COLO829 (cell line): ENCODE measurements around the gene CCND2.
A peak's percentile ranks its signal among the peaks of the same experiment; 100 is the strongest.

ENCODE experiments used
- DNase-seq: peaks from one replicate; pipeline ENCODE4 v3.0.0; 2012; ENCODE audit warnings: low spot score

CCND2 gene

DNA sequence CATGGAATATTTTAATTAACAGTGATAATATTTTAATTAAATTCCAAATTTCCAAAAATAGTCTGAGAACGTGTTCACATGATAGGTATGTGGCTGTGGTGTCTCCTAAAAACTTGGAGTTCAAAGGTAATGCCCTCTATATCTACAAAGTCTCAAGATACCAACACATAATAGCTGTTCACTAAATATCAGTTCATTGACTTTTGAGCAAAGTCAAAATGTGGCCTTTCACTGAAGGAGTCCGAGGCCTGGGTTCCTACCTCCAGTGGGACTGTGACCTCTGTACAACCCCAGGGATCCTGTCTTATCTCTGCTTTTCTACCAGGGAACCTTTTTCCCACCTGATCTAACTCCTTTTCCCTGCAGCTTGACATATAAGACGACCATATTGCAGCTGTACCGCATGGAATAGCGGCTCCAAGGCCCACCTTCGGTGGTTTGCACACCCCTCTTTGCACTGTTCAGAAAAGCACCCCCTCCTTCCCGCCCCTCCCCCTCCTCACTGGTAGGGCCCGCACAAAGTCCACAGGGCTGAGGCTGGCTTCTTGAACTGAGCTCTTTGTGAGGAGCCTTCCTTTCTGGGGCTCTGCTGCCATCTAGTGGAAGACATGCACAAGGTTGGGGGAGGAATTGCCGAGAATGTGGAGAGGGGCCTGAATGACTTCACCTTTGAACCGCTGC, 3.1 kb downstream of the CCND2 start:
- DNase-seq, result peak; percentile 82

DNA sequence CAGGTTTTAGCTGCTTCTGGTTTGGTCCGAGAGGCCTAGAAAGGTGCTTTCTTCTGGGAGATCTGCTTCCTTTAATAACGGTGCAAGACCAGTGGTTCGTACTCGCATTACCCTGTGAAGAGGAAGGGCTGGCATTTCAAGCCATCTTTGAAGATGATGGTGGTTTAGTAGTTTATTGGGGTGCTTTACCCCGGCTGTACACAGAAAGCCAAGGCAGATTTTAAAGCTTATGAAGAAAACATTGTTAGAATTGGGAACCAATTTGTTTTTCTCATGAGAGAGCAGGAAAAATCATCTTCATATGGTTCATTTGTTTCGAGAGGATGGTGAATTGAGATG, 3.6 kb downstream of the CCND2 start:
- DNase-seq, result no peak

DNA sequence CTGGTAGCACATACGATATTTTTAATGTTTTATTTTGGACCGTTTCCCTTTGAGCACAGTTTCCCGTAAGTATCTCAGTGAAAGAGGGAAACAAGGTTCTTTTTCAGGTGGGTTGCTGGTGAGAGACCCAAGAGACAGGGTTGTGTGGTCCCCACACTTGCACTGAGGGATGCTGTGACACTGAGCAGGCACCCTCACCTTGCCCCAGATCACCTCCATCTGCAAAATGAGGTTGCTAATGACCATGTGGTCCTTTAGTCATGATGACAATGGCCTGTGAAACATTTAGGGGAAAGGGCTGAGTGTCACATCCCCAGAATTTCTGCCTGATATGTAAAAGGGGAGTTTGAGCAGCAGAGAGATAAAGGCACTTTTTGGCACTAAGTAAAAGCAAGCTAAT, 4.3 kb downstream of the CCND2 start:
- no peak for DNase-seq

DNA sequence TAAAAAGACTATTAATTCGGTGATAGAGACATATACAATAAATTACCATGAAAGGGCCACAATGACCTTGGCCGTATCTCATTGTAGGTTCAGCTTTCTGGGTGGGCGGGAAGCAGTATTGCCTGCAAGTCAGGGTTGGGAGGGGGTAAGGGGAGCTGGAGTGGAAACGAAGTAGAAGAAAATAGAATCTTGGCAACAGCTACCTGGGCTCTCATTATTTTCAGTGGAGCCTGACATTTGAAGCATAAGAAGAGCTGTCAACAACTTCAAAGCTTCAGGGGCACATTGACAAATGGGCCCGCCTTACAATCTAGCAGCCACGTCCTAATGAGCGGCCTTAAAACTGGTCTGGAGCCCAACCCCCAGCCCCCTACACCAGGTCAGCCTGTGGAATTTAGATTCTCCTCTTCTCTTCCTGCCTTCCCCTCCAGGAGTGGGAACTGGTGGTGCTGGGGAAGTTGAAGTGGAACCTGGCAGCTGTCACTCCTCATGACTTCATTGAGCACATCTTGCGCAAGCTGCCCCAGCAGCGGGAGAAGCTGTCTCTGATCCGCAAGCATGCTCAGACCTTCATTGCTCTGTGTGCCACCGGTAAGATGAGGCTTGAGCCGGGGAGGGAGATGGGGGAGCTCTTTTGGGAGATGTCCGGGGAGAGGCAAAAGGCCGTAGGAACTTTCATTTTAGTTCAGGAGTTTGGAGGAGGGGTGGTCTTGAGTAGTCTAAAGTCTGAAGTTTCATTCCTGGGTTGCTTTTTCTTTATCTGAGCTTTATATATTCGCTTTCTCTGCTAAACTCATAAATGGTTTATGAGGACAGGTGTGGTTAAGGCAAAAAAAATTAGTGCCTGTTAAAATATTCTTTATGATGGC, 5.0 kb downstream of the CCND2 start:
- no peak for DNase-seq

DNA sequence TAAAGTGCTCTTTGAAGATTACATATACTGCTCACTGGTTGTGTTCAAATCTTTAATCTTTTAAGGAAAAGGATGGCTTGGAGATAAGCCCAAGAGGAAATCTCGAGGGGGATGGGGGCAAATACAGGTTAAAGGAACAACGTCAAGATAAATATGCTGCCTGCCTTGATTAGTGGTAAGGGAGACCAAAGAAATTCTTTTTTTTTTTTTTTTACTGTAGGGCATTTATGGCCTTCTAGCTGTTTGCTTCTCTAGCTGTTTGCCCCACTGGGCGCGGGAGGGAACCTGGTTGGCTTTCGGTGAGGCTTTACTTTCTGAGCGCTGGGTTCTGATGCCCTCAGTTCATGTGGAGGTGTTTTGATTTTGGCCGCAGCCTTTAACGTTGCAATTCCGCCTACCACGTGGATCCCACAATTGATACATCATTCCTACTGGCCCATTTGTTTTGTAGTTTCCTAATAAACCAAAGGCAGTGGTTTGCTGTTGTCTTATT, 5.7 kb downstream of the CCND2 start:
- no peak for DNase-seq

DNA sequence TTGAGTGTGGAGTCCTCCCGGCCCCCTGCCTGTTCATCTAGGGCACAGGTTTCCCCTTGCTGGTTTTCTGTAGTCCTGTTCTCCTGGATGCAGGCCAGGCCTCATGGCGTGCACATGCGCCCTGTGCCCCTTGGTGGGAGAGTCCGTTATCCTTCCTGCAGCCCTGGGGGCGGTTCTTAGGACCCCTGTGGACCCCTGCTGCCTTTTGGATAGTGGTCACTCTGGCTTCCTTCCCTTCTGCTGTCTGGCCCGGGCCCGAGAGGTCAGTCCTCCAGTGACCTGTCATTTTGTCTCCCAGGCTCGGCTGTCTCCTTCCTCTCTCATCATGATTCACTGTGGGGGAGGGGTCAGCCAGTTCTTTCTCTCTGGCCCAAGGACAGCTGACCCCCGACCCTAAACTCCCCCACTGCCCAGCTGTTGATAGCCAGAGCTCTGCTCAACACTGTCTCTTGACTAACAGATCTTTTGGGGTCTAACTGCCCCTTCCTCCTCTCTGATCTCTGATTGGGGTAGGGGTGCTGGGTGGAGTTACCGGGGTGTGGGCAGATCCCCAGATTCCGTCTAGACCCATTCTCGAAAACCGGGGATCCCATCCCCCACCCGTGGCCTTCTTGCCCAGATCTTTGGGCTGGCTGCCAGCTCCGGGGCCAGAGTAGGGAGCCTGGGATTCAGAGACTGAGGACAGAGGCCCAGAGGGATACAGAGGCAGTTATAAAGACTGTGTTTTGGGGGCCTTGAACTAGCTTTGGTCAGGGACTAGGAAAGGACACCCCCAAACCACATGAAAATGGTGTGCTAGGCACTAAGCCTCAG, 7.0 kb downstream of the CCND2 start:
- DNase-seq, result no peak

DNA sequence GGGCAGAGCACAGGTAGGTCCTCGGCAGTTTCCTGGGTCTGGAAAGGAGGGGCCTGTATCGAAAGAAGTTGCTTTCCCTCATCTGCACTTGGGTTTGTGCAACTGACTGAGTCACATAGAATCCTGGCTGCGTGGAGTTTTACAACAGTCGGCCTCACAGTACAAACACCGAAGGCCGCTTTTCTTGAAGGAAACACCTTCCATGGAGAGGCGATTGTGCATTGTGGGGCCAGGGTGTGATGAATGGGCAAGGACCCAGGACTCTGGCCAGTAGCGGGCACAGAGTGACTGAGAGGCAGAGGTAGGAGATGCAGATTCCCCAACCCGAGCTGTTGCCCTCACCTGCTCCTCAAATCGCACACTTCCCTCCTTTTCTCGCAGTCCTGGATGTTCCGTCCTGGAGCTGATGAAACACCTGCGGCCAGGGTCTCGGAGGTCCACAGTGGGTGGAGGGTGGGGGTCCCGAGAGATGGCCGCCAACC, 7.7 kb downstream of the CCND2 start:
- DNase-seq, result no peak

DNA sequence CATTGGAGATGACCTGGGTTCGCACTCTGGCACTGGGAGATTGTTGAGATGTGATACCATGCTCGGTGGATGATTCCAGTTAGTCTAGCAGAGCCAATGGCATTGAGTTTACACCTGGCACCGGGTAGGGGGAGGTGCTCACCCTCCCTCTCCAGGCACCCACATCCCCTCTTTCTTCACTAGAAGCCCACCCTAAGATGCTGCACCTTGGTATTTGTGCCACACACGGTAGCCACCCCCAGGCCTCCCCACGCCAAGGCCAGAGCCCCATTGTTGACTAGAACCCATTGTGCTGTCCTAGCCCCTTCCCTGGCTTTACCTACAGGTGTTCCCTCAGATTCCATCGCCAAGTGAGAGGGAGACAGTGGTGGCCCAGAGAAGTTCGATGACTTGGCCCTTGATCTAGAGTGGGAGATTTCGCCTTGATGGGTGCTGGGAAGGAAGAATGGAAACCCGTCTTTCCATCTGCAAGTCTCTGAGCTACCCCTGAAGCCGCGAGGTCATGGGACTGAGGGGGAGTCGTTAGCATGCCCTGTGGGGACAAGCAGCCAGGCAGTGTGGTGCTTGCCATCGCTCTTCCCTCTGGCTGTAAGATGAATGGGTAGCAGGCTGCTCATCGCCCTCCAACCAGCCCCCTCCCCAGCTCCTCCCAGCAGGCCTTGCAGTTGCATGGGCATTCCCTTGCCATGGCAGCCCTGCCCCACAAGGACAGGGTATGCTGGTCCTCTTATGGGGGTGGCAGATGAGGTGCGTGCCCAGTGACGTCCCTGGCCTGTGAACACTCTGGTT, 8.7 kb downstream of the CCND2 start:
- DNase-seq, result no peak

DNA sequence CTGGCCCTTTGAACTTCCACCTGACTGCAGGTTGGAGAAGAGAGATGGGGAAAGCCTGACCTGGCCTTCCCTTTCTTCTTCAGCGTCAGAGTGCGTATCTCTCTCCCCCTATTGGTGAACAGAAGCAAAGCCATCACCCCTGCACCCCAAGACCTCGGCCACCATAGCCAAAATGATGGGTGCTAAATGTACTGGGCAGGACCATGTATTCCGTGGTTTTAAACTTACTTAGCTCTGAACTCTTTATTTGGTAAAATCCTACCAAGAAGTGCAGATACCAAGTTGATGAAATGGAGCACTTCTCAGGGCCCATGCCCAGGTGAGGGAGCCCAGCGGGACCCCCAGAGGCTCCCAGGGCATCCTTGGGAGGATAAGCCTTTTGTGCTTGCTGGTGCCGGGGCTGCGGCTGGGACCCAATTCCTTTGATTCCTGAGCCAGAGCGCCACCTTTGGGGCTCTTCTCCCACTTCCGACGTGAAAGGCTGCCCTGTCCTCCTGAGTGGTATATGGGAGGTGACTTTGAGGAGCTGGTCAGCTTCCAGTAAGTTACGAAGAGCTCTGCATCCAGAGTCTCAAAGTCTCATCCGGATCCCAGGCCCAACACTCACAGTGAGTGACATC, 9.4 kb downstream of the CCND2 start:
- DNase-seq, result no peak

DNA sequence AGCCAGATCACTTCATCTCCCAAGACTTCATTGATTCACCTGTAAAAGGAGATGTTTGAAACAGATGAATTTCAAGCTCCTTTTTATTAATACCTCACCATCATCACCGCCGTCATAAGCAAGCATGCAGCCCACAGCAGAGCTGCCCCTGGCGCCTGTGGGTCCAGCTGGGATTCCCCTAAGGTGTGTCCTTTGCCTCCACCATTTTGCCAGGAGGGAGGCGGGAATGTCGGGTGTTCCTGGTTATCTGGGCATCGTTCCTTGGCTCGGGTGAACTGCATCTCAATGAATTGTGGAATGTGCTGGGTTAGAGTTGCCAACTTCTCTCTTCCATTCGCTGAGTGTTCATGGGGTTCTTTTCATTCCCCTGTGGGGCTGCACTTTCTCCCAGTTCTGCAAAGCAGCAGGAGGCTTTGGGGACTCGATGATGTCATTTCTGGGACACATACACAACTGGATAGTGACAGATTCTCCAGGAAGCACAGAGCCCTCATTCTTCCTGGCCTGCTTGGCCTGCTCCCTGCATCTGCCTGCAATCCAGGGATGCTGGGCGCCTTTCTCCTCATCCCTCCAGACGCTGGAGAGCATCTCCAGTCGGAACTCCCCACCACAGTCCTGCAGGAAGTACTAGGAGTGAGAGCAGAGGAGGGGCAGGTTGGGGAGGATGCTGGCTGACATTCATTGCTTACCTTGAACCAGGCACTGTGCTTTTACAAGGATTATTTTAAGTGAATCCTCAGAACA, 10.1 kb downstream of the CCND2 start:
- DNase-seq, result no peak

DNA sequence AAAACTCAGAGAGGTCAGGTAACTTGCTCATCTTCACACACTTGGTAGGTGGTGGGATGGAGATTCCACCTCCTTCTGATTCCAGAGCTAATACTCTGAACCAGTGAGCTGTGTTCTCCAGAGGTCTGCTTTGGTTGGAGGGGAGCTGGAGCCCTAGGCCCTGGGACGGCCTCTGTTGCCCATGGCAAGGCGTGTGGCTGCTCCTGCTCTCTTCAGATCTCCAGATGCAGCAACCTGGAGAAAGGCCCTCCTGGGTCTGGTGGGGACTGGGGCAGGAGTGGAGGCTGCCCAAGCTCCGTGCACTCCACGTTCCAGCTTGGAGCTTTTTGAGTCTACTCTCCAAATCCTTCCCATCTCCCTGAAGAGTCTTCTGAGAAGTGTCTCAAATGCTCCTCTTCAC, 10.7 kb downstream of the CCND2 start:
- no peak for DNase-seq

DNA sequence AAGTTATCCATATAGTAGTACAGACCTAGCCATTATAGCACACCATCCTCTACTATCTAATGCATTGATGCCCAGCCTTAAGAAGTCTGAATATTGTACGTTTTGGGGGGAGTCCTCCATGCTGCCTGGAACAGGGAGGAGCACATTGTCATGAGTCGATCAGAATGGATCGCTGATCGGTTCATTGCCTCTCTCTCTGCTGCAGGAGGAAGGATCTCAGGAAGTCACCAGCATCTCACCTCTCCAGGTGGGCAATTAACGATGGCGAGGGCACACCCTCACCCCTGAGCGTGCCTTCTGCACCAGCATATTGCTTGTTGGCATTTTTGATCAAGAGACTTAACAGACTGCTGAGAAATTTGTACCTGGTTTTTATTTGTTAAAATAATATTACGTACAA, 11.5 kb downstream of the CCND2 start:
- no peak for DNase-seq

DNA sequence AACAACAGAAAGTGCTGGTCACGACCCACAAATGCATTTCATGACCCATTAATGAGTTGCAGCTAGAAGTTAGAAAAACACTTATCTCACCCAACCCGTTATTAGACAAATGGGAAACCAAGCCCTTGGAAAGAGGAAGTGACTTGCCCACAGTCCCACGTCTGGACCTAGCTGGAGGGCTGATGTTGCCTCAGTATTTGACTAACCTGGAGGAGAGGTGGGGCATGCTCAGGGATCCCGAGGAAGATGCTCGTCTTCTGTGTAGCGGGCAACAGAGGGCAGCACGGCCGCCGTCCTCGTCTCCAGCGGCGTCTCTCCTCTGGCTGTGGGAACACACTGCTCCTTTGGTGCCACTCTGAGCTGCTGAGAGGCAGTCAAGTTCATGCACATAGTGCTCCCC, 12.7 kb downstream of the CCND2 start:
- DNase-seq, result no peak

DNA sequence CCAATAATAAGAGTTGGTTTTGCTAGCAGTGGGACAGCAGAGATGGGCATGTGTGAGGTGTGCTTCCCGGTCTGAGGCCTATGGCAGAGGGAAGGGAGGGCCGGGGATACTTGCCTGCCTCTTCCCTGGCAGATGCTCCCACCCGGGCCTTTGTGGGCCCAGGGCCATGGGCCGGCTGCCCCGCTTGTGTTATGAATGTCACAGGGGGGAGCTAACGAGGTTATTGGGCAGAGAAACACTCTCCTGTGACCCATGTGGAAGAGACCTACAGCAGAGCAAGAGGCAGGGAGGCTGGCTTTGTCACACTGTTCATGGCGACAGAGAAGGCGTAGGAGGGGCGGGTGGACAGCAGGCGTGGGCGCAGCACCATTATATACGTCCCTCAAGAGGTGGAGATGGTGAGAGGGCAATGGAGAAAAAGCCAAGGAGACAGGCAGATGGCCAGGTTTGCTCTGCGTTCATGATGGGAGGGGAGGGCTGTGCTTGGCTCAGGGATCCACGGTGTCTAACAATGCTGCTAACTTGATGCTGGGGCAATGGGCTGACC, 13.3 kb downstream of the CCND2 start:
- DNase-seq, result no peak

DNA sequence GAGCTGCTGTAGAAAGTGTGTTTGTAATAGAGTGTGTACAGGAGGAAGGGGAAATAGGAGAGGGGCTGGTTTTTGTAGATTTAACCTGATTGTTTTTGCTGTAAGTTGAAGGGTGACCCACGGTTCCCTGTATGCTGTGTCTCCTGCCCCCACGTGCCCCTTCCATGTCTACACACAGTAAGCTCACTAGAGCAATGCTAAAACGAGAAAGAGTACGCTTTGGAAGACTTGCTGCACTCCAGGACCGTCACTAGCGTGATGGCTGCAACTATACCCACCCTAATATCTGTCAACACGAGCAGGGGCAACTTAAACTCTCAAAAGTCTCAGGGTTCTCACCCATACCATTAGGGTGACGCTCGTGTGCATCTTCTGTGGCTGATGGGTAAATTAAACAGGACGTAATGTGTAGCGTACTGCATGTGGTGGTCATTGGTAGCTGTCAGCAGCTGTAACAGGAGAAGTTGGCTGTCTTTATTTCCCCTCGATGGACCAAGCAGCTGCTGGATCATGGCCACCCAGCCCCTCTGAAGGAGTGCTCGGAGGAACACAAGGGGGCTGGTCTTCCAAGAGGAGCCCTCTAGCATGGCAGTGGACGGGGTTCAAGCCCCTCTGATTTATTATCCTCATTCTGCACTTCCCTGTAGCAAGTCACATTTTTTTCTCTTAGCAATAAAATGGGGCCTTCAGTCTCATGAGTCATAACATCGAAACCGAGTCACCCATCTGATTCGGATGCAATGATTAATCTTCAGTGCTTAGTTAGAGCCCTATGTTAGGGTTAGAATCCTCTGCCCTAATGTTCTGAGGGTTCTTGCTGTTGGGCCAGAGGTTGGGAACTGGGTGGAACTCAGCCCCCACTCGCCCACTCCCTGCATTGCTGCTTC, 14.0 kb downstream of the CCND2 start:
- no peak for DNase-seq

DNA sequence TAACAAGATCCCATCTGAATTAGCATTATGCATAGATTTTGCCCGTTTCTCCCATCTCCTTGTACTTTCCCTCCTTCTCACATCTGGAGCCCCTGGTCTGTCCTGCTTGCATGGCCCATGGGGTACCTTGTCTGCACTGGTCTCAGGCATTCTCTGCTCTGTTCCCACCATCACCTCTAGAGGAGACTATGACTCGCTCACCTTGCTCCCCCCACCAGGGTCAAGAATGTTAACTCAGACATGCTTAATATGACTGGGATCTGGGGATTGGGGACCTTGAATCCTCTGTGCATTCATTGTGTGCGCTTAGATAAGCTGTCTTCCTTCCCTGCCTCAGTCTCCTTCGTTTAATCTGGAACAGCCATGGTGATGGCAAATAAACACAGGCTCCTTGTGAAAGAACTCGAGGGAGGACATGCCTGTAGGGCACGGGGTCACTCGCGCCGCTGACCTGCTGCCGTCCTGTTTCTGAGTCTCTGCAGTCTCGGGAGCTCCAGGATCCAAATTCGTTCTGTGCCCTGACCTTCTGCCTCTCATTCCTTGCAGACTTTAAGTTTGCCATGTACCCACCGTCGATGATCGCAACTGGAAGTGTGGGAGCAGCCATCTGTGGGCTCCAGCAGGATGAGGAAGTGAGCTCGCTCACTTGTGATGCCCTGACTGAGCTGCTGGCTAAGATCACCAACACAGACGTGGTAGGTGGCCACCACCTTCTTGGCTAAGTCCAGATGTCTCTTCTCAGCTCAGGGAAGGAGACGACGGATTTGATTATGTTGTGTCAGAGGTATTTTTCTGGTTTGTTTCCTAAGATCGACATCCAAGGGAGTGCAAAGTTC, 15.0 kb downstream of the CCND2 start:
- DNase-seq, result no peak

DNA sequence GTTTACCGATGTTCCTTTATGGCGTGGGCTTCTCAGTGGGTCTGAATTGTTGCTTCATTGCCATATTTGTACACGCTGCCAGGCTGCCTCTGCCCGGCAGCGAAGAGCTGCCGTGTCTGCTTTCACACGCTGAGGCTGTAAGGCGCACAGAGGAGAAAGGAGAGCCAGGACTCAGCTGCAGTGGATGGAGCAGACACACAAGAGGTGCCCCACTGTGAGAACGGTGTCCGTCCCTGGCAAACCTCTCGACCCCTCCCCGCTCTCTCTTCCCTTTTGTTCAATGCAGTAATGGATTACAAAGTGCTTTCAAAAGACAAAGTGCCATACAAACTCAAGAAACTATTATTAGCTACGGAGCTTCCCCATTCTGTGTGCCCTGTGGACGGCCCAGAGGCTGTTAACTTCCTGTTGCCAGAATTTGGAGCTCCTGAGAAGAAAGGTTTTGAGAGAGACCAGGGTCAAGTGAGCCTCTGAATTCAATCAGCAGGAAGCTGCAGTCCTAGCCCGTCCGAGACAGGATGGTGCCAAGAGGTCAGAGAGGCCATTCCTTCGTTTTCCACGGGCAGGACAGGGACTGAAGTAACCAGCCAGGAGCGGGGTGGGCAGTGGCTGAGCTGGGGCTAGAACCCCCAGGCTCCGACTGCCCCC, 15.8 kb downstream of the CCND2 start:
- DNase-seq, result no peak
